ENCODE data around the gene ASPSCR1.

Gene ASPSCR1

DNA sequence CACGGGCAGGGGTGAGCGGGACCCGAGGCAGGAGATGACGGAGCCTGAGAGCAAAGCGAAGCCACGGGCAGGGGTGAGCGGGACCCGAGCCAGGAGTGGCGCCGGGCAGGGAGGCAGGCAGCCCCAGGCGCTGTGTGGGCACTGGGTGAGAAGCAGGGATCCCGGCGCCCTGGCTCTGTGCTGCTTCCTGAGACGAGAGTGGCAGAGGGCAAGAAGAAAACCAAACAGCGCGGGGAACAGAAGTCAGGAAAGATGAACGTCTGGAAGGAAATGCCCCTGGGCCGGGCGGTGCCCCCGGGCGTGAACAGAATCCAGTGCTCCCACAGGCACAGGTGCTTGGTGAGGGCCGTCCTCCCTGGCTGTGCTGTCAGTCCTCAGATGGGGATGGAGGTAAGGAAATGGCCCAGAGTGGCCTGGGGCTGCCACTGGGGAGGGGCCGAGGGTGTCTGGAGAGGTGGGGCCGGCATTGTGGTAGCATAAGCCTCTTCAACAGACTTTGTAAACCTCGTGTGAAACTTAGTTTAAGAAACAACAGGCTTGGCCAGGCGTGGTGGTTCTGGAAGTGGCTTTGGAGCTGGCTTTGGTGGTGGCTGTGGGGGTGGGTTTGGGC, 9.8 kb downstream of the ASPSCR1 start:
- TF ChIP-seq POU6F1 (CRISPR knock-in tag; IDR thresholded peaks at IDR 0.05; ENCODE audit: borderline replicate concordance, low read depth) (no peak), ISL1 (CRISPR knock-in tag; IDR thresholded peaks at IDR 0.05) (no peak), ZFP30 (CRISPR knock-in tag; IDR thresholded peaks at IDR 0.05) (no peak), ZNF565 (CRISPR knock-in tag; conservative IDR thresholded peaks at IDR 0.05; ENCODE audit: low read depth) (no peak), TOX (CRISPR knock-in tag; IDR thresholded peaks at IDR 0.05; ENCODE audit: borderline replicate concordance) (no peak), TSHZ2 (CRISPR knock-in tag; IDR thresholded peaks at IDR 0.05) (no peak), ZC3H10 (CRISPR knock-in tag; IDR thresholded peaks at IDR 0.05) (no peak), ZFP3 (CRISPR knock-in tag; IDR thresholded peaks at IDR 0.05) (no peak), SNAI2 (CRISPR knock-in tag; IDR thresholded peaks at IDR 0.05) (no peak), PPARA (CRISPR knock-in tag; IDR thresholded peaks at IDR 0.05; ENCODE audit: borderline replicate concordance) (no peak), ZNF70 (CRISPR knock-in tag; IDR thresholded peaks at IDR 0.05) (no peak), RARB (CRISPR knock-in tag; IDR thresholded peaks at IDR 0.05) (no peak)
- no peak for ATAC-seq

- TF ChIP-seq BACH2 (CRISPR knock-in tag; IDR thresholded peaks at IDR 0.05; ENCODE audit: borderline replicate concordance) = no peak
- no peak for TF ChIP-seq ARNTL (CRISPR knock-in tag; IDR thresholded peaks at IDR 0.05; ENCODE audit: borderline replicate concordance, low read depth)
- no peak for TF ChIP-seq RARB (CRISPR knock-in tag; IDR thresholded peaks at IDR 0.05)
- TF ChIP-seq ZNF565 (CRISPR knock-in tag; conservative IDR thresholded peaks at IDR 0.05; ENCODE audit: low read depth) = no peak
- TF ChIP-seq, protein P1, sequence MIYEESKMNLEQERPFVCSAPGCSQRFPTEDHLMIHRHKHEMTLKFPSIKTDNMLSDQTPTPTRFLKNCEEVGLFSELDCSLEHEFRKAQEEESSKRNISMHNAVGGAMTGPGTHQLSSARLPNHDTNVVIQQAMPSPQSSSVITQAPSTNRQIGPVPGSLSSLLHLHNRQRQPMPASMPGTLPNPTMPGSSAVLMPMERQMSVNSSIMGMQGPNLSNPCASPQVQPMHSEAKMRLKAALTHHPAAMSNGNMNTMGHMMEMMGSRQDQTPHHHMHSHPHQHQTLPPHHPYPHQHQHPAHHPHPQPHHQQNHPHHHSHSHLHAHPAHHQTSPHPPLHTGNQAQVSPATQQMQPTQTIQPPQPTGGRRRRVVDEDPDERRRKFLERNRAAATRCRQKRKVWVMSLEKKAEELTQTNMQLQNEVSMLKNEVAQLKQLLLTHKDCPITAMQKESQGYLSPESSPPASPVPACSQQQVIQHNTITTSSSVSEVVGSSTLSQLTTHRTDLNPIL (CRISPR knock-in tag; IDR thresholded peaks at IDR 0.05; ENCODE audit: low read depth) = no peak
- TF ChIP-seq TOX (CRISPR knock-in tag; IDR thresholded peaks at IDR 0.05; ENCODE audit: borderline replicate concordance) = no peak
- TF ChIP-seq ZC3H10 (CRISPR knock-in tag; IDR thresholded peaks at IDR 0.05) = no peak
- no peak; the same call in 1 of the 3 replicates for ATAC-seq
Measured at GRCh38 chr17:81990836-81991683, 13.6 kb downstream of the ASPSCR1 start.

- TF ChIP-seq GLIS3 (CRISPR knock-in tag; IDR thresholded peaks at IDR 0.05) = no peak
- 0 out of 2 replicates have a peak, but pooled peaks have one; percentile 24 for TF ChIP-seq ZFP3 (CRISPR knock-in tag; IDR thresholded peaks at IDR 0.05)
- no peak for TF ChIP-seq ZNF8 (CRISPR knock-in tag; IDR thresholded peaks at IDR 0.05)
- peak; percentile 43 for ATAC-seq
Measured at GRCh38 chr17:81991684-81992305, 14.4 kb downstream of the ASPSCR1 start.

- TF ChIP-seq, protein P2, sequence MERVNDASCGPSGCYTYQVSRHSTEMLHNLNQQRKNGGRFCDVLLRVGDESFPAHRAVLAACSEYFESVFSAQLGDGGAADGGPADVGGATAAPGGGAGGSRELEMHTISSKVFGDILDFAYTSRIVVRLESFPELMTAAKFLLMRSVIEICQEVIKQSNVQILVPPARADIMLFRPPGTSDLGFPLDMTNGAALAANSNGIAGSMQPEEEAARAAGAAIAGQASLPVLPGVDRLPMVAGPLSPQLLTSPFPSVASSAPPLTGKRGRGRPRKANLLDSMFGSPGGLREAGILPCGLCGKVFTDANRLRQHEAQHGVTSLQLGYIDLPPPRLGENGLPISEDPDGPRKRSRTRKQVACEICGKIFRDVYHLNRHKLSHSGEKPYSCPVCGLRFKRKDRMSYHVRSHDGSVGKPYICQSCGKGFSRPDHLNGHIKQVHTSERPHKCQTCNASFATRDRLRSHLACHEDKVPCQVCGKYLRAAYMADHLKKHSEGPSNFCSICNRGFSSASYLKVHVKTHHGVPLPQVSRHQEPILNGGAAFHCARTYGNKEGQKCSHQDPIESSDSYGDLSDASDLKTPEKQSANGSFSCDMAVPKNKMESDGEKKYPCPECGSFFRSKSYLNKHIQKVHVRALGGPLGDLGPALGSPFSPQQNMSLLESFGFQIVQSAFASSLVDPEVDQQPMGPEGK (CRISPR knock-in tag; IDR thresholded peaks at IDR 0.05; ENCODE audit: borderline replicate concordance) = no peak
- TF ChIP-seq ARNTL (CRISPR knock-in tag; IDR thresholded peaks at IDR 0.05; ENCODE audit: borderline replicate concordance, low read depth) = no peak
- no peak for TF ChIP-seq RARB (CRISPR knock-in tag; IDR thresholded peaks at IDR 0.05)
- no peak for ATAC-seq
Measured at GRCh38 chr17:81992306-81993102, 15.1 kb downstream of the ASPSCR1 start.
